OCI-LY1 (cell line): ENCODE results near the gene SLC22A23.

Experiments
- CTCF ChIP-seq: fragments of 200-600 bp; sonication (generic), shearing (Covaris generic); IDR thresholded peaks from 2 replicates; pipeline ENCODE4 v1.5.1; 2017; ENCODE audit warnings: mild to moderate bottlenecking, antibody characterized with exemption, low read length, moderate library complexity, mixed read lengths
- EZH2 ChIP-seq: fragments of 200-600 bp; sonication (generic), shearing (Covaris generic); IDR thresholded peaks from 2 replicates; pipeline ENCODE4 v1.8.0; 2017; ENCODE audit warnings: borderline replicate concordance, mixed run types, mild to moderate bottlenecking, antibody characterized with exemption, low read length, moderate library complexity, mixed read lengths

GRCh38 chr6:3314621-3315467 lies 142.0 kb downstream of the SLC22A23 start:
- no peak for TF ChIP-seq CTCF
- no peak for TF ChIP-seq EZH2
